ENCODE data around the gene EXOC6B.

Gene EXOC6B

GRCh38 chr2:72210470-72210869 lies 615.4 kb downstream of the EXOC6B start:
- DNase-seq: no peak

GRCh38 chr2:72208225-72208624 lies 617.6 kb downstream of the EXOC6B start:
- DNase-seq: no peak

- DNase-seq: no peak
Observed at GRCh38 chr2:72207334-72207733, 618.5 kb downstream of the EXOC6B start.

GRCh38 chr2:72205504-72205881 lies 620.3 kb downstream of the EXOC6B start:
- DNase-seq: peak; percentile 22

GRCh38 chr2:72204786-72205503 lies 620.9 kb downstream of the EXOC6B start:
- no peak for DNase-seq

- DNase-seq: peak; percentile 47
Observed at GRCh38 chr2:72204156-72204785, 621.6 kb downstream of the EXOC6B start.

GRCh38 chr2:72198532-72199241 lies 627.1 kb downstream of the EXOC6B start:
- no peak for DNase-seq

- no peak for DNase-seq
Observed at GRCh38 chr2:72193723-72194122, 632.1 kb downstream of the EXOC6B start.

- no peak for DNase-seq
Observed at GRCh38 chr2:72191441-72191840, 634.4 kb downstream of the EXOC6B start.

- DNase-seq: no peak
Observed at GRCh38 chr2:72185206-72185605, 640.6 kb downstream of the EXOC6B start.

GRCh38 chr2:72183466-72183865 lies 642.4 kb downstream of the EXOC6B start:
- DNase-seq: no peak

GRCh38 chr2:72183016-72183415 lies 642.8 kb downstream of the EXOC6B start:
- DNase-seq: no peak

GRCh38 chr2:72182547-72182946 lies 643.3 kb downstream of the EXOC6B start:
- DNase-seq: no peak

GRCh38 chr2:72181616-72182015 lies 644.2 kb downstream of the EXOC6B start:
- no peak for DNase-seq

GRCh38 chr2:72180351-72180750 lies 645.5 kb downstream of the EXOC6B start:
- no peak for DNase-seq

GRCh38 chr2:72178551-72178950 lies 647.3 kb downstream of the EXOC6B start:
- no peak for DNase-seq

GRCh38 chr2:72176281-72176680 lies 649.6 kb downstream of the EXOC6B start:
- DNase-seq: no peak

- no peak for DNase-seq
Observed at GRCh38 chr2:72175636-72176035, 650.2 kb downstream of the EXOC6B start.

- no peak for DNase-seq
Observed at GRCh38 chr2:72173640-72174321, 652.1 kb downstream of the EXOC6B start.

GRCh38 chr2:72172478-72172877 lies 653.4 kb downstream of the EXOC6B start:
- no peak for DNase-seq

GRCh38 chr2:72166279-72166678 lies 659.6 kb downstream of the EXOC6B start:
- DNase-seq: no peak

- DNase-seq: no peak
Observed at GRCh38 chr2:72165792-72166191, 660.0 kb downstream of the EXOC6B start.

- no peak for DNase-seq
Observed at GRCh38 chr2:72162574-72162973, 663.3 kb downstream of the EXOC6B start.
